H1 (cell line): ENCODE measurements around the gene PPP1R12B. TPM values are rescaled to one million over a fixed set of nuclear protein-coding genes. Genes with fewer than 3 reads are reported as not detected.

Source experiments
- CTCF ChIA-PET: fragments of 300-600 bp; sonication (Branson Sonifier 250); formaldehyde crosslinking; loops from one replicate; lab custom pipeline; 2021; ENCODE audit not compliant: partially characterized antibody; lab: Charles Lee
- POLR2A ChIA-PET: fragments of 300-600 bp; sonication (Branson Sonifier 250); formaldehyde crosslinking; loops from one replicate; lab custom pipeline; 2021; ENCODE audit warnings: inconsistent platforms; ENCODE audit not compliant: partially characterized antibody; lab: Charles Lee
- DNase-seq, 2 experiments: peaks; one replicate each; pipeline versions ENCODE4 v3.0.0 to v3.0.0-alpha.2; 2010 to 2022; ENCODE audit warnings: low spot score in 2 of 2, low read depth in 1 of 2, mixed read lengths in 1 of 2
- FAIRE-seq: peaks from 2 replicates; lab custom pipeline; 2011; peaks lifted over from hg19 to GRCh38; lab: Jason Lieb, UNC
- H2AFZ ChIP-seq: 2 replicates; pipeline ENCODE4 v1.8.1; 2012; ENCODE audit warnings: low read length, inconsistent platforms
- H2AK5ac ChIP-seq: 2 replicates; pipeline ENCODE4 v1.6.1; 2013; ENCODE audit warnings: low read depth, low read length
- H2BK120ac ChIP-seq: replicated peaks from 2 replicates; pipeline ENCODE3; 2013; ENCODE audit warnings: low read depth, low read length, inconsistent platforms
- H2BK12ac ChIP-seq: 2 replicates; pipeline ENCODE4 v1.6.1; 2013; ENCODE audit warnings: low read depth, low read length
- H2BK15ac ChIP-seq: 2 replicates; pipeline ENCODE4 v1.6.1; 2013; ENCODE audit warnings: low read length
- H2BK20ac ChIP-seq: 2 replicates; pipeline ENCODE4 v1.6.1; 2013; ENCODE audit warnings: low read length
- H2BK5ac ChIP-seq: 2 replicates; pipeline ENCODE4 v1.6.1; 2013; ENCODE audit warnings: low read depth, low read length
- H3K14ac ChIP-seq: 2 replicates; pipeline ENCODE4 v1.6.1; 2013; ENCODE audit warnings: inconsistent platforms; ENCODE audit not compliant: insufficient read length
- H3K18ac ChIP-seq: 2 replicates; pipeline ENCODE4 v1.6.1; 2013; ENCODE audit warnings: low read length; ENCODE audit errors: extremely low read depth
- H3K23ac ChIP-seq: 2 replicates; pipeline ENCODE4 v1.6.1; 2013; ENCODE audit warnings: inconsistent platforms; ENCODE audit not compliant: insufficient read length
- H3K23me2 ChIP-seq: 2 replicates; pipeline ENCODE4 v1.6.1; 2013; ENCODE audit warnings: low read depth, low read length
- H3K27ac ChIP-seq: 2 replicates; pipeline ENCODE4 v1.6.1; 2011; ENCODE audit warnings: low read depth, low read length, inconsistent platforms
- H3K27me3 ChIP-seq, 4 experiments: replicated peaks in 1 of 4; 1 replicate in 1 of 4; 2 replicates in 3 of 4; pipeline versions ENCODE4 v1.6.1 to v1.8.1; 2011 to 2013; ENCODE audit warnings: low read length in 3 of 4, mild to moderate bottlenecking in 3 of 4, inconsistent platforms in 2 of 4, mixed read lengths in 2 of 4, moderate library complexity in 1 of 4; ENCODE audit not compliant: control insufficient read depth in 3 of 4, insufficient read depth in 3 of 4; ENCODE audit errors: extremely low read depth in 1 of 4
- H3K36me3 ChIP-seq, 4 experiments: 2 replicates each; pipeline versions ENCODE4 v1.6.1 to v1.8.1; 2011 to 2013; ENCODE audit warnings: mild to moderate bottlenecking in 4 of 4, low read length in 3 of 4, moderate library complexity in 2 of 4, control low read depth in 1 of 4, inconsistent platforms in 1 of 4; ENCODE audit not compliant: insufficient read depth in 4 of 4, control insufficient read depth in 2 of 4
- H3K4ac ChIP-seq: replicated peaks from 2 replicates; pipeline ENCODE3; 2013; ENCODE audit warnings: low read length, low read depth, mixed read lengths, inconsistent platforms; ENCODE audit not compliant: insufficient read length
- H3K4me1 ChIP-seq, 4 experiments: replicated peaks in 1 of 4; 1 replicate in 1 of 4; 2 replicates in 3 of 4; pipeline versions ENCODE4 v1.6.1 to v1.8.1; 2011 to 2013; ENCODE audit warnings: low read length in 3 of 4, inconsistent platforms in 2 of 4, mixed read lengths in 1 of 4; ENCODE audit not compliant: insufficient read depth in 4 of 4, control insufficient read depth in 3 of 4
- H3K4me2 ChIP-seq, 2 experiments: 2 replicates each; pipeline versions ENCODE4 v1.6.1 to v1.8.1; 2011 to 2013; ENCODE audit warnings: low read depth in 2 of 2, low read length in 2 of 2, control low read depth in 1 of 2, inconsistent platforms in 1 of 2, mild to moderate bottlenecking in 1 of 2; ENCODE audit not compliant: insufficient read depth in 1 of 2
- H3K4me3 ChIP-seq, 4 experiments: fragments of 200-600, 300-600 bp in 1 of 4; sonication (generic), shearing (Covaris generic), sonication (Bioruptor Twin) in 1 of 4; 2 replicates each; pipeline versions ENCODE4 v1.5.1 to v1.8.1; 2011 to 2016; ENCODE audit warnings: low read length in 4 of 4, low read depth in 3 of 4, control low read depth in 2 of 4, inconsistent platforms in 2 of 4, mild to moderate bottlenecking in 2 of 4, mixed read lengths in 1 of 4, moderate library complexity in 1 of 4; ENCODE audit not compliant: insufficient read depth in 2 of 4; ENCODE audit errors: extremely low read depth in 1 of 4
- H3K56ac ChIP-seq: replicated peaks from 2 replicates; pipeline ENCODE3; 2013; ENCODE audit warnings: low read depth, mild to moderate bottlenecking, mixed read lengths, low read length, inconsistent platforms; ENCODE audit not compliant: insufficient read length
- H3K79me1 ChIP-seq: 2 replicates; pipeline ENCODE4 v1.6.1; 2013; ENCODE audit warnings: low read depth, low read length, control low read depth
- H3K79me2 ChIP-seq, 2 experiments: 2 replicates each; pipeline versions ENCODE4 v1.6.1 to v1.8.1; 2012 to 2013; ENCODE audit warnings: low read length in 2 of 2, mild to moderate bottlenecking in 2 of 2, inconsistent platforms in 1 of 2; ENCODE audit not compliant: insufficient read depth in 2 of 2, control insufficient read depth in 1 of 2
- H3K9ac ChIP-seq, 4 experiments: replicated peaks in 1 of 4; 1 replicate in 1 of 4; 2 replicates in 3 of 4; pipeline versions ENCODE4 v1.6.1 to v1.8.1; 2011 to 2013; ENCODE audit warnings: low read depth in 3 of 4, low read length in 3 of 4, control low read depth in 2 of 4, mild to moderate bottlenecking in 2 of 4, moderate library complexity in 2 of 4, inconsistent platforms in 1 of 4; ENCODE audit errors: extremely low read depth in 1 of 4
- H3K9me3 ChIP-seq, 2 experiments: 2 replicates each; pipeline versions ENCODE4 v1.6.1 to v1.8.1; 2012 to 2013; ENCODE audit warnings: mild to moderate bottlenecking in 2 of 2, moderate library complexity in 2 of 2, control low read depth in 1 of 2, inconsistent platforms in 1 of 2, low read depth in 1 of 2, low read length in 1 of 2, mixed read lengths in 1 of 2; ENCODE audit not compliant: insufficient read depth in 2 of 2
- H4K20me1 ChIP-seq, 2 experiments: replicated peaks in 1 of 2; 2 replicates each; pipeline versions ENCODE3 to v1.8.1; 2011 to 2013; ENCODE audit warnings: inconsistent platforms in 2 of 2, low read length in 2 of 2, mild to moderate bottlenecking in 1 of 2; ENCODE audit not compliant: insufficient read depth in 2 of 2, control insufficient read depth in 1 of 2
- H4K5ac ChIP-seq: 2 replicates; pipeline ENCODE4 v1.6.1; 2013; ENCODE audit warnings: low read length, low read depth, mixed read lengths, inconsistent platforms; ENCODE audit not compliant: insufficient read length
- H4K8ac ChIP-seq: 2 replicates; pipeline ENCODE4 v1.8.0; 2013; ENCODE audit warnings: mild to moderate bottlenecking, moderate library complexity, low read length, inconsistent platforms; ENCODE audit not compliant: insufficient read depth; ENCODE audit errors: extremely low read depth
- H4K91ac ChIP-seq: replicated peaks from 2 replicates; pipeline ENCODE3; 2013; ENCODE audit warnings: low read length, mixed read lengths, inconsistent platforms; ENCODE audit not compliant: insufficient read length
- ASH2L ChIP-seq: fragments of 200-600, 300-600 bp; sonication (generic); IDR thresholded peaks from one replicate; pipeline ENCODE4 v1.7.1; 2017; ENCODE audit warnings: low read length
- ATF3 ChIP-seq: IDR thresholded peaks from 2 replicates; pipeline ENCODE4 v1.6.1; 2011; ENCODE audit warnings: low read depth, mild to moderate bottlenecking, low read length; ENCODE audit not compliant: insufficient read depth
- BCL11A ChIP-seq, 2 experiments: IDR thresholded peaks; one replicate each; pipeline ENCODE4 v1.6.1; 2011; ENCODE audit warnings: low read depth in 2 of 2, low read length in 2 of 2, mild to moderate bottlenecking in 2 of 2
- CBX8 ChIP-seq: fragments of 300-800, 300-1000 bp; sonication (generic); IDR thresholded peaks from 2 replicates; pipeline ENCODE4 v1.7.1; 2016; ENCODE audit warnings: low read depth, low read length, borderline replicate concordance
- CEBPB ChIP-seq: IDR thresholded peaks from 2 replicates; pipeline ENCODE4 v1.6.1; 2012; ENCODE audit warnings: low read depth, low read length
- CHD1 ChIP-seq: IDR thresholded peaks from 2 replicates; pipeline ENCODE4 v1.6.1; 2012; ENCODE audit warnings: low read depth, low read length, improper control_type of control experiment
- EGR1 ChIP-seq: IDR thresholded peaks from 2 replicates; pipeline ENCODE4 v1.6.1; 2011; ENCODE audit warnings: low read depth, low read length, borderline replicate concordance
- EP300 ChIP-seq, 2 experiments: IDR thresholded peaks; 1 replicate in 1 of 2; 2 replicates in 1 of 2; pipeline ENCODE4 v1.6.1; 2011 to 2012; ENCODE audit warnings: low read depth in 2 of 2, low read length in 2 of 2, mild to moderate bottlenecking in 2 of 2, borderline replicate concordance in 1 of 2, inconsistent platforms in 1 of 2, moderate library complexity in 1 of 2
- FOSL1 ChIP-seq: IDR thresholded peaks from 2 replicates; pipeline ENCODE4 v1.6.1; 2011; ENCODE audit warnings: mild to moderate bottlenecking, low read depth, low read length, moderate library complexity; ENCODE audit not compliant: insufficient read depth
- GTF2F1 ChIP-seq: IDR thresholded peaks from 2 replicates; pipeline ENCODE4 v1.6.1; 2012; ENCODE audit warnings: low read depth, low read length, improper control_type of control experiment, borderline replicate concordance
- MAFK ChIP-seq: IDR thresholded peaks from 2 replicates; pipeline ENCODE4 v1.6.1; 2012; ENCODE audit warnings: low read depth, mild to moderate bottlenecking, improper control_type of control experiment, low read length
- RXRA ChIP-seq: IDR thresholded peaks from 2 replicates; pipeline ENCODE4 v1.6.1; 2011; ENCODE audit warnings: low read depth, mild to moderate bottlenecking, low read length, moderate library complexity; ENCODE audit not compliant: insufficient read depth
- SP2 ChIP-seq: IDR thresholded peaks from 2 replicates; pipeline ENCODE4 v1.6.1; 2012; ENCODE audit warnings: mild to moderate bottlenecking, low read length, inconsistent platforms
- USF2 ChIP-seq: IDR thresholded peaks from 2 replicates; pipeline ENCODE4 v1.6.1; 2011; ENCODE audit warnings: low read length, improper control_type of control experiment
- polyA plus RNA-seq, 7 experiments: library from polyadenylated mRNA; depleted of rRNA in 3 of 7; stranded (reverse) in 5 of 7; unstranded in 2 of 7; fragments of >200 nt in 5 of 7; fragments of 200-250 nt in 2 of 7; gene quantifications; 1 replicate in 5 of 7; 2 replicates in 1 of 7; 4 replicates in 1 of 7; pipeline versions ENCODE4 v1.2.1 to v1.2.3, GENCODE V29; 2011 to 2013; ENCODE audit warnings: missing spikeins in 2 of 7, mixed read lengths in 2 of 7
- total RNA-seq: library from RNA; stranded (reverse); fragmentation: NEBNext Ultra II Directional; extraction: Animal tissue kit (Norgen Biotek cat#: 25700); gene quantifications from 2 replicates; pipeline ENCODE4 v1.2.1, GENCODE V29; 2021

The PPP1R12B gene
- total and polyA plus RNA-seq, 2 of the 8 experiments (the other 6 are each of a cell fraction or from before 2014, with no cell fraction given) = 7.9 to 18.7 TPM

GRCh38 chr1:202585590-202585933 is 237.1 kb downstream of the PPP1R12B start:
- Histone ChIP-seq H4K5ac (no peak overlapping the region), H3K14ac (no peak overlapping the region), H4K8ac (no peak overlapping the region), H3K4me1 (no peaks in the 10 kb centered on the region), H3K4ac (no peak overlapping the region), H3K9ac (no peak overlapping the region), H3K36me3 (no peaks in the 10 kb centered on the region; a peak in 1 of 8 replicates), H2BK20ac (no peak overlapping the region), H2BK15ac (no peak overlapping the region; the same call in 1 of the 2 replicates), H3K23me2 (no peaks in the 10 kb centered on the region), H3K4me3 (no peak overlapping the region), H4K20me1 (no peaks in the 10 kb centered on the region), H3K79me1 (no peaks in the 10 kb centered on the region), H3K27me3 (no peaks in the 10 kb centered on the region; a peak in 1 of 7 replicates), H2BK12ac (no peak overlapping the region), H2AK5ac (no peak overlapping the region), H3K56ac (no peak overlapping the region), H3K18ac (no peak overlapping the region), H3K4me2 (no peak overlapping the region), H3K27ac (no peak overlapping the region), H2BK120ac (no peak overlapping the region), H2AFZ (no peak overlapping the region), H3K9me3 (no peaks in the 10 kb centered on the region), H3K23ac (no peak overlapping the region), H4K91ac (no peak overlapping the region), H2BK5ac (no peak overlapping the region), H3K79me2 (no peaks in the 10 kb centered on the region)
- ChIA-PET CTCF (interaction anchor here (1.1 to 4.7 kb wide), 6 partner anchors 11 to 73 kb away, joined by 3 to 27 read pairs (median 17); no protein-coding TSS in a partner anchor), POLR2A (interaction anchor here (0.6 kb wide), 1 partner anchor 423 kb away, joined by 3 read pairs; no protein-coding TSS in a partner anchor)
- no peak for FAIRE-seq
- DNase-seq = no peak
- TF ChIP-seq CBX8 (no peak), FOSL1 (no peak), BCL11A (IDR thresholded peaks at IDR 0.05; ENCODE audit: low read depth in 2 of 2, low read length in 2 of 2) (no peak), RXRA (no peak), ASH2L (no peak), ATF3 (no peak), GTF2F1 (no peak), USF2 (no peak), CEBPB (no peak), EP300 (IDR thresholded peaks at IDR 0.05; ENCODE audit: borderline replicate concordance in 1 of 2, low read depth in 2 of 2, low read length in 2 of 2) (no peak), EGR1 (no peak), CHD1 (no peak), MAFK (no peak), SP2 (no peak)
